IMR-90 (cell line): ENCODE results near the gene CENPI. TPM values are rescaled to one million over a fixed set of nuclear protein-coding genes. Genes with fewer than 3 reads are reported as not detected.

ENCODE experiments used
- ATAC-seq: fragments of 200-7000 bp; cut with Tn5 transposase; 2 replicates; pipeline ENCODE4 v1.9.1; 2020; ENCODE audit warnings: low read depth, mild to moderate bottlenecking, moderate library complexity
- BruUV-seq: library from RNA; stranded (reverse); fragments of 400-500 nt; replicated peaks from 2 replicates; lab custom pipeline; 2021; lab: Mats Ljungman, UMichigan
- CTCF ChIA-PET: fragments of 300-600 bp; formaldehyde crosslinking; extraction: SDS; loops from one replicate; lab custom pipeline; 2021; ENCODE audit warnings: antibody characterized with exemption; lab: Yijun Ruan, JAX
- POLR2A ChIA-PET: fragments of 300-600 bp; sonication (Branson Sonifier 250); formaldehyde crosslinking; loops from one replicate; lab custom pipeline; 2022; ENCODE audit warnings: antibody characterized with exemption; ENCODE audit not compliant: unreplicated experiment; lab: Charles Lee
- DNase-seq: peaks from one replicate; pipeline ENCODE4 v3.0.0; 2013
- H2AFZ ChIP-seq: replicated peaks from 2 replicates; pipeline ENCODE3; 2013; ENCODE audit warnings: low read length, mild to moderate bottlenecking; ENCODE audit not compliant: poor library complexity
- H2AK5ac ChIP-seq: 2 replicates; pipeline ENCODE4 v1.6.1; 2013; ENCODE audit warnings: low read depth, low read length, inconsistent platforms
- H2AK9ac ChIP-seq: replicated peaks from 2 replicates; pipeline ENCODE3; 2013; ENCODE audit warnings: mild to moderate bottlenecking, low read depth, low read length, moderate library complexity; ENCODE audit not compliant: poor library complexity
- H2BK120ac ChIP-seq: 2 replicates; pipeline ENCODE4 v1.6.1; 2013; ENCODE audit warnings: low read depth, low read length, inconsistent platforms
- H2BK15ac ChIP-seq: 3 replicates; pipeline ENCODE4 v1.6.1; 2013; ENCODE audit warnings: low read depth, low read length, inconsistent platforms
- H2BK20ac ChIP-seq: 2 replicates; pipeline ENCODE4 v1.6.1; 2013; ENCODE audit warnings: low read depth, mild to moderate bottlenecking, inconsistent platforms, low read length, moderate library complexity
- H2BK5ac ChIP-seq: 2 replicates; pipeline ENCODE4 v1.6.1; 2013; ENCODE audit warnings: mild to moderate bottlenecking, low read depth, low read length, inconsistent platforms; ENCODE audit not compliant: poor library complexity, severe bottlenecking
- H3K14ac ChIP-seq: replicated peaks from 2 replicates; pipeline ENCODE4 v1.6.1; 2013; ENCODE audit warnings: low read depth, low read length, inconsistent platforms
- H3K18ac ChIP-seq: 2 replicates; pipeline ENCODE4 v1.6.1; 2013; ENCODE audit warnings: low read depth, low read length, control low read depth
- H3K23ac ChIP-seq: 2 replicates; pipeline ENCODE4 v1.6.1; 2013; ENCODE audit warnings: low read depth, low read length, inconsistent platforms
- H3K27ac ChIP-seq: 2 replicates; pipeline ENCODE4 v1.5.1; 2013; ENCODE audit warnings: mild to moderate bottlenecking, control low read depth, low read length; ENCODE audit not compliant: insufficient read depth
- H3K27me3 ChIP-seq: 2 replicates; pipeline ENCODE4 v1.6.1; 2013; ENCODE audit warnings: low read length; ENCODE audit not compliant: control insufficient read depth, insufficient read depth
- H3K36me3 ChIP-seq: 2 replicates; pipeline ENCODE4 v1.6.1; 2013; ENCODE audit warnings: low read length, mixed read lengths; ENCODE audit not compliant: control insufficient read depth, insufficient read depth
- H3K4ac ChIP-seq: 2 replicates; pipeline ENCODE4 v1.6.1; 2013; ENCODE audit warnings: low read depth, low read length, inconsistent platforms
- H3K4me1 ChIP-seq: 2 replicates; pipeline ENCODE4 v1.6.1; 2013; ENCODE audit warnings: low read length, mixed read lengths; ENCODE audit not compliant: control insufficient read depth, insufficient read depth
- H3K4me2 ChIP-seq: 2 replicates; pipeline ENCODE4 v1.6.1; 2013; ENCODE audit warnings: low read depth, mild to moderate bottlenecking, control low read depth, low read length, moderate library complexity
- H3K4me3 ChIP-seq: 2 replicates; pipeline ENCODE4 v1.5.1; 2013; ENCODE audit warnings: low read depth, mild to moderate bottlenecking, control low read depth, low read length, moderate library complexity; ENCODE audit not compliant: insufficient read depth
- H3K56ac ChIP-seq: 2 replicates; pipeline ENCODE4 v1.6.1; 2013; ENCODE audit warnings: low read length, inconsistent platforms; ENCODE audit not compliant: insufficient read depth; ENCODE audit errors: extremely low read depth
- H3K79me1 ChIP-seq, 2 experiments: 2 replicates each; pipeline ENCODE4 v1.6.1; 2013; ENCODE audit warnings: low read length in 2 of 2, inconsistent platforms in 1 of 2, low read depth in 1 of 2
- H3K9ac ChIP-seq: 2 replicates; pipeline ENCODE4 v1.6.1; 2013; ENCODE audit warnings: low read depth, low read length, control low read depth
- H3K9me1 ChIP-seq: 2 replicates; pipeline ENCODE4 v1.6.1; 2013; ENCODE audit warnings: low read length, inconsistent platforms; ENCODE audit not compliant: insufficient read depth
- H3K9me3 ChIP-seq: 2 replicates; pipeline ENCODE4 v1.6.1; 2013; ENCODE audit warnings: low read length; ENCODE audit not compliant: control insufficient read depth, insufficient read depth
- H4K20me1 ChIP-seq: 2 replicates; pipeline ENCODE4 v1.6.1; 2013; ENCODE audit warnings: low read length, inconsistent platforms; ENCODE audit not compliant: insufficient read depth
- H4K5ac ChIP-seq: 2 replicates; pipeline ENCODE4 v1.6.1; 2013; ENCODE audit warnings: mild to moderate bottlenecking, low read depth, low read length, control low read depth
- H4K8ac ChIP-seq, 2 experiments: 2 replicates each; pipeline ENCODE4 v1.6.1; 2013; ENCODE audit warnings: low read depth in 2 of 2, low read length in 2 of 2, control low read depth in 1 of 2, inconsistent platforms in 1 of 2
- H4K91ac ChIP-seq: 2 replicates; pipeline ENCODE4 v1.6.1; 2013; ENCODE audit warnings: low read depth, low read length, inconsistent platforms; ENCODE audit not compliant: insufficient read depth
- CEBPB ChIP-seq: IDR thresholded peaks from 2 replicates; pipeline ENCODE4 v1.6.1; 2012; ENCODE audit warnings: low read depth, low read length, improper control_type of control experiment
- MAFK ChIP-seq: IDR thresholded peaks from 2 replicates; pipeline ENCODE4 v1.6.1; 2012; ENCODE audit warnings: low read depth, low read length, improper control_type of control experiment
- MAZ ChIP-seq: IDR thresholded peaks from 2 replicates; pipeline ENCODE4 v1.6.1; 2012; ENCODE audit warnings: low read depth, mild to moderate bottlenecking, low read length, improper control_type of control experiment, moderate library complexity, borderline replicate concordance
- MXI1 ChIP-seq: IDR thresholded peaks from 2 replicates; pipeline ENCODE4 v1.6.1; 2012; ENCODE audit warnings: low read depth, mild to moderate bottlenecking, low read length, moderate library complexity, borderline replicate concordance
- POLR2A ChIP-seq: IDR thresholded peaks from 2 replicates; pipeline ENCODE4 v1.6.1; 2012; ENCODE audit warnings: mild to moderate bottlenecking, low read depth, low read length
- RFX5 ChIP-seq: IDR thresholded peaks from 2 replicates; pipeline ENCODE4 v1.8.0; 2012; ENCODE audit warnings: low read depth, mild to moderate bottlenecking, low read length, moderate library complexity
- SMC3 ChIP-seq: fragments of 150-350 bp; IDR thresholded peaks from 2 replicates; pipeline ENCODE4 v1.6.1; 2016; ENCODE audit warnings: low read depth, mild to moderate bottlenecking, antibody characterized with exemption, low read length, moderate library complexity
- WGBS, 2 experiments: methylation state at CpG; one replicate each; pipeline versions ENCODE4 v1.1.5 to v1.1.7; 2013; ENCODE audit warnings: missing lambda C conversion rate in 2 of 2; ENCODE audit not compliant: insufficient read length in 1 of 2; ENCODE audit errors: extremely low coverage in 2 of 2; 5-methylcytosine and 5-hydroxymethylcytosine counted together
- dilution Hi-C: fragments of 300-500 bp; cut with HindIII; formaldehyde crosslinking; loops from one replicate; pipeline ENCODE4 v1.14.3; 2018; ENCODE audit warnings: low sequenced_read_pairs; ENCODE audit not compliant: unreplicated experiment
- in situ Hi-C: fragments of 300-500 bp; cut with MboI; formaldehyde crosslinking; loops from 3 replicates; pipeline ENCODE4 v1.14.3; 2019; ENCODE audit warnings: low sequenced_read_pairs, inconsistent platforms, mixed read lengths
- intact Hi-C: fragments of 100-400 bp; cut with micrococcal nuclease; formaldehyde crosslinking; loops from 2 replicates; pipeline ENCODE4 v1.10.0; 2022
- polyA plus RNA-seq, 3 experiments: library from polyadenylated mRNA; depleted of rRNA; stranded (reverse); fragments of >200 nt; gene quantifications; 2 replicates each; pipeline ENCODE4 v1.2.3, GENCODE V29; 2012; ENCODE audit warnings: low replicate concordance in 1 of 3
- total RNA-seq: library from RNA; depleted of rRNA; stranded (reverse); fragments of >200 nt; gene quantifications from 2 replicates; pipeline ENCODE4 v1.2.3, GENCODE V29; 2012

CENPI gene
- total and polyA plus RNA-seq, 2 of the 4 experiments (the other 2 are of a cell fraction) = 5.5 to 24.2 TPM

DNA sequence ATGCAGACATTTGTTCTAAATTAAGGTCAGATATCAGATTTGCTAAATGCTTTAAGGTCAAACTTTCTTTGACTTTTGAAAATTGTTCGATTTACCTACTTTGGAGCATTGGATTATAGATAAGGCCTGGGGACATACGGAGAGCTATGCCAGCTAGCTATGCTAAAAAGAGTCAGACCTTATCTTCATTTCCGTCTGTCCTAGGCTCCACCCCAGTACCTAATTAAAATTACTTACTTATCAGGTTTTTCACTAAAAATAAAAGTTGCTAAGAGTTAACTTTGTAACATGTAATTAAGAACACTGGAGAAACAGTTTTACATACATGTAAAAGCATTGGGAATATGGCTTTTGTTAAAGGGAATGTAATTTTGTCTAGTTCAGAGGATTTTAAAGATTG is 26.4 kb upstream of the CENPI start:
- H3K27me3 ChIP-seq = no peaks in the 10 kb centered on the region
- no peak overlapping the region for H3K18ac ChIP-seq
- no peak overlapping the region for H3K4ac ChIP-seq
- DNase-seq (no peak), ATAC-seq (no peak)
- no peak overlapping the region for H4K8ac ChIP-seq
- H2AFZ ChIP-seq = no peak overlapping the region
- no peaks in the 10 kb centered on the region for H3K9me3 ChIP-seq
- H4K91ac ChIP-seq = no peak overlapping the region
- H2AK9ac ChIP-seq = no peak overlapping the region
- no peak overlapping the region for H2BK15ac ChIP-seq
- no peaks in the 10 kb centered on the region for H3K36me3 ChIP-seq
- dilution Hi-C loops = no loop called here
- no peak overlapping the region for H3K4me2 ChIP-seq
- no peak overlapping the region for H4K5ac ChIP-seq
- no TSS peak for BruUV-seq
- H3K4me1 ChIP-seq = no peaks in the 10 kb centered on the region
- H3K27ac ChIP-seq = no peak overlapping the region
- ChIA-PET CTCF (interaction anchor here (0.6 kb wide), 1 partner anchor 201 kb away, joined by 5 read pairs; no protein-coding TSS in a partner anchor), POLR2A (no interaction called here)
- no peaks in the 10 kb centered on the region for H3K9me1 ChIP-seq
- in situ Hi-C loops = no loop called here
- H3K23ac ChIP-seq = no peak overlapping the region
- no peak overlapping the region for H2AK5ac ChIP-seq
- no peak overlapping the region for H2BK120ac ChIP-seq
- no peak overlapping the region for H2BK5ac ChIP-seq
- no peaks in the 10 kb centered on the region for H4K20me1 ChIP-seq
- H3K4me3 ChIP-seq = no peak overlapping the region
- no peak overlapping the region for H2BK20ac ChIP-seq
- no peak overlapping the region for H3K56ac ChIP-seq
- no CpG with 5 or more reads among the region's 3 CpGs for WGBS, 2 experiments
- no peak for TF ChIP-seq POLR2A
- no peak for TF ChIP-seq MAZ
- TF ChIP-seq CEBPB = no peak
- TF ChIP-seq MXI1 = no peak
- TF ChIP-seq RFX5 = no peak
- no peak for TF ChIP-seq MAFK
- TF ChIP-seq SMC3 = no peak
- no peaks in the 10 kb centered on the region for H3K79me1 ChIP-seq
- H3K14ac ChIP-seq = no peak overlapping the region
- intact Hi-C loops = loop anchor here (10.0 kb wide), 1 partner anchor 213 kb away; no protein-coding TSS in a partner anchor
- no peak overlapping the region for H3K9ac ChIP-seq
